Lower leg skin (tissue), 4 donors: Measurements from ENCODE around the gene ARL10. TPM values are rescaled to one million over a fixed set of nuclear protein-coding genes. Genes with fewer than 3 reads are reported as not detected.

ENCODE experiments used
- DNase-seq, 2 donors: peaks; one replicate each; pipeline ENCODE4 v3.0.0-alpha.2; 2019; ENCODE audit warnings: low spot score in 2 of 2
- H3K4me3 ChIP-seq: fragments of 200-600 bp; sonication (generic); 2 replicates; pipeline ENCODE4 v1.5.1; 2017; ENCODE audit warnings: mild to moderate bottlenecking, low read depth; ENCODE audit not compliant: poor library complexity, severe bottlenecking
- POLR2A ChIP-seq, 2 donors: fragments of 450-650 bp; IDR thresholded peaks; one replicate each; pipeline ENCODE4 v1.6.1; 2016 to 2017; ENCODE audit warnings: antibody characterized with exemption in 2 of 2, mild to moderate bottlenecking in 1 of 2, moderate library complexity in 1 of 2
- WGBS, 2 donors: methylation state at CpG; one replicate each; pipeline ENCODE4 v1.1.5; 2018; 5-methylcytosine and 5-hydroxymethylcytosine counted together
- intact Hi-C: fragments of 100-400 bp; cut with DNase I; formaldehyde crosslinking; loops from one replicate; pipeline ENCODE4 v1.15.0; 2023; ENCODE audit warnings: low total_unique reads
- total RNA-seq, 4 donors: library from RNA; depleted of rRNA; stranded (reverse); fragments of >200 nt; gene quantifications; one replicate each; pipeline ENCODE4 v1.1.0, GENCODE V29; 2016
- TF ChIP-seq, protein P1 (sequence below), 3 donors: fragments of 450-650 bp; IDR thresholded peaks; one replicate each; pipeline ENCODE4 v1.5.1; 2016; ENCODE audit warnings: antibody characterized with exemption in 3 of 3, mild to moderate bottlenecking in 3 of 3, moderate library complexity in 2 of 3

The ARL10 gene
- total RNA-seq, 4 donors from 2014 or later = 6.1 to 13.5 (median 8.8) TPM

DNA sequence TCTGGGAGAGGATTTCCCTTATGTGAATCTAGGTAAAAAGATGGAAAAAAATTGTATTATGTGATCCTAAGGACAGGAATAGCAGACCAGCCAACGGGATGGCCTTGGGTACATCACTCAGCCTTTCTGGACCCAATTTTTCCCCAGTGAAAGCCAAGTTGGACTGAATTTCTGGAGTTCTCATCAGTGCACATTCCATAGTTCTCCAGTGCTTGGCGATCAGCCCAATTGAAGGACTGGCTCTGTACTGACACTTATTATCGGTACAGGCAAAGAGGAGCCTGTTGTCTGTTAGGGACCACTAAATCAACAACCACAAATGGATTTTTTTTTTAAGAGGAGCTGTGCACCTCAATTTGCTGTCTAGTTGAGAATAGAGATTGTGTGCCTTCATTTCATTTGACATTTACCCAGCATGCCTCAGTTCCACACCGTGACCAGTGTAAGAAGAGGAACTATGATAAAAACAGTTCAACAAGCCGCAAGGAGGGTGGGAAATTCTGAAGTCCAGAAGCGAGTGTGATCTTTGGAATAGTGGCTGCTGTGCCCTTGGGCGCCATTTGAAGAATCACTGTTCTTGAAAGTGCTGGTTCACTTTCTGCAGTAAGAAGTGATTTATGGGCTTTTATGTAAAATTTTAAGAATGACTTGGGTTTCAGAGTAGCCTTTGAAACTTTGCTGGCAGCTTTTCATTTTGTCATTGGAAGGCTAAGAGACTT, 8.0 kb downstream of the ARL10 start:
- intact Hi-C loops = no loop called here
- WGBS, 2 donors = 54 to 57% methylated on average over 7 of the region's 7 CpGs
- DNase-seq = no peak

DNA sequence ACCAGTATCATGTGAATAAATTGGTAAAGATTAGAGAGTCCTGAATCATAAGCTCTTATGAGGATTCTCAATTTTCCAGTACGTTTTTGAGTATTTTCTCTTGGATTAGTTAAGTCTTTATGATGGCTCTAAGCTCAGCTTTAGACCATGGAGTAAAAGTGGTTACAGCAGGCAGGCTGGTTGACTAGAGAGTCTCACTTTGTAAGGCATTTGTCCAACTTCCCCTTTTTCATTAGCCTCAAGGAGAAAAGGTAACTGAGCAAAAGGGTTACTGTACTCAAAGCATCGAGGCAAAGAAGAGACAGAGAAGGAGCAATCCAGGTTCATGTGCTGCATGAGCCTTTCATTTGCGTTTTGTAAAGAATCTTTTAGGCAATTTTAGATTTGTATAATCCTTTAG, 14.6 kb downstream of the ARL10 start:
- DNase-seq = no peak
- WGBS, 2 donors = 82 to 89% methylated on average over 3 of the region's 3 CpGs
- intact Hi-C loops = no loop called here
- TF ChIP-seq POLR2A (IDR thresholded peaks at IDR 0.05) = no peak
- TF ChIP-seq, protein P1, sequence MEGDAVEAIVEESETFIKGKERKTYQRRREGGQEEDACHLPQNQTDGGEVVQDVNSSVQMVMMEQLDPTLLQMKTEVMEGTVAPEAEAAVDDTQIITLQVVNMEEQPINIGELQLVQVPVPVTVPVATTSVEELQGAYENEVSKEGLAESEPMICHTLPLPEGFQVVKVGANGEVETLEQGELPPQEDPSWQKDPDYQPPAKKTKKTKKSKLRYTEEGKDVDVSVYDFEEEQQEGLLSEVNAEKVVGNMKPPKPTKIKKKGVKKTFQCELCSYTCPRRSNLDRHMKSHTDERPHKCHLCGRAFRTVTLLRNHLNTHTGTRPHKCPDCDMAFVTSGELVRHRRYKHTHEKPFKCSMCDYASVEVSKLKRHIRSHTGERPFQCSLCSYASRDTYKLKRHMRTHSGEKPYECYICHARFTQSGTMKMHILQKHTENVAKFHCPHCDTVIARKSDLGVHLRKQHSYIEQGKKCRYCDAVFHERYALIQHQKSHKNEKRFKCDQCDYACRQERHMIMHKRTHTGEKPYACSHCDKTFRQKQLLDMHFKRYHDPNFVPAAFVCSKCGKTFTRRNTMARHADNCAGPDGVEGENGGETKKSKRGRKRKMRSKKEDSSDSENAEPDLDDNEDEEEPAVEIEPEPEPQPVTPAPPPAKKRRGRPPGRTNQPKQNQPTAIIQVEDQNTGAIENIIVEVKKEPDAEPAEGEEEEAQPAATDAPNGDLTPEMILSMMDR (IDR thresholded peaks at IDR 0.05) = no peak
- H3K4me3 ChIP-seq = no peak overlapping the region

More for the DNA sequence above, 8.0 kb downstream of the ARL10 start:
- no peak for TF ChIP-seq POLR2A (IDR thresholded peaks at IDR 0.05)
- TF ChIP-seq, protein P1 (IDR thresholded peaks at IDR 0.05) = no peak
- H3K4me3 ChIP-seq = no peak overlapping the region

DNA sequence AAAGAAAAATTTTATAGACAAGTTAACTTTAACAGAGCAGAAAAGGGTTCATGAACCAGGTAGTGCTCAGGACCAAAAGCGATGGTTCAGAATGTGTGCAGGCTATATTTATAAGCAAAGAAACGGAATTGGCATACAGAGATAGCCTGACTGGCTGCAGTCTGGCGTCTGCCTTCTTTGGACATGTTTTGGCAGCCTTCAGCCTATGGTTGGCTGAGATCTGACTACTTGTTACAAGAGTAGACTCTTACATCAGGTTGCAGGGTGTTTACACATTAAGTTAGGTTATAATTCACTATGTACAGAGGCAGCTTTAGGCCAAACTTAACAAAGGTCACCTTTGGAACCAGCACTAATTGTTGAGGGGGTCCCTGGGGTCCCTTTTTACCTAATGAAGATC, 16.1 kb downstream of the ARL10 start:
- intact Hi-C loops = no loop called here
- DNase-seq = no peak
- no peak overlapping the region for H3K4me3 ChIP-seq
- no peak for TF ChIP-seq POLR2A (IDR thresholded peaks at IDR 0.05)
- TF ChIP-seq, protein P1 (IDR thresholded peaks at IDR 0.05) = no peak
- WGBS, 2 donors = 63% methylated on average over 3 of the region's 3 CpGs

DNA sequence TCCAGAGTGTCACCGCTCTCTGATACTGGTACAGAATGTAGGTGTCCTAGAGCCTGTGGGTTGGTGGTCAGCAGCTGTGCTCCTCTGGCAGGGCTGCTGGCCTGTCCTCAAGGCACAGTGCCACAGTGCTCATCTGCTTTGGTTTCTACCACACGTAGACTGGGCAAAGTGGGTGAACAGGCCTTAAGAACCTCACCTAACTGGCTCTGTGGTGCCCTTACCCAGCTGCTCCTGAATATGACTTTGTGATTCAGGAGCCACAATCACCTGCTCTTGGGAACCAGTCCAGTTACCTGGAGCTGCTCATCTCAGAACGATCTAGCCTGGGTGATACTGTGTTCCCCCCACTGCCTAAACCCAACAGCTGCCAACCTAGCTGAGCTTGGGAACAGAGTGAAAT, 16.7 kb downstream of the ARL10 start:
- intact Hi-C loops = no loop called here
- TF ChIP-seq, protein P1 (IDR thresholded peaks at IDR 0.05) = no peak
- no peak for TF ChIP-seq POLR2A (IDR thresholded peaks at IDR 0.05)
- no peak for DNase-seq
- H3K4me3 ChIP-seq = no peak overlapping the region
- WGBS, 2 donors = 75 to 82% methylated on average over 3 of the region's 3 CpGs

DNA sequence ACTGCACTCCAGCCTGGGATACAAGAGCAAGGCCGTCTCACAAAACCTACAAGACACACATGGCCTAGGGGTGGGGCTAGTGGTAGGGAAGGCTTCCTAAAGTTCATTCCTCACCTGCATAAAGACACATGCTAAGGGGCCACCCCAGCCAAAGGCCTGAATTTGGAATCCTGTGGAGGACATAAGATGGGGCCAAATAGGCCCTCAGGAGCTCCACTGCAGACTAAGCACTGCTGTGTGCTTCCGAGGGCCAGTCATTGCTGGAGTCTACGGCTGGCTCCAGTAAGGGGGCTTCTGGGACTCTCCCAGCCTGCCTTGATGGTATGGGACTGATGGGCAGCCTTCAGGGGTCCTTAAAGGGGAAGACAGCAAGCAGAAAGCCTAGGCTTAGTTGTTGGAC, 17.4 kb downstream of the ARL10 start:
- intact Hi-C loops = no loop called here
- DNase-seq = no peak
- H3K4me3 ChIP-seq = no peak overlapping the region
- TF ChIP-seq POLR2A (IDR thresholded peaks at IDR 0.05) = no peak
- TF ChIP-seq, protein P1 (IDR thresholded peaks at IDR 0.05) = no peak
- WGBS, 2 donors = 72 to 89% methylated on average over 3 of the region's 3 CpGs
